ENCODE results near the gene FRAS1.

Gene FRAS1

GRCh38 chr4:78379991-78380729 lies 323.0 kb downstream of the FRAS1 start:
- DNase-seq = no peak

GRCh38 chr4:78386679-78387078 lies 329.6 kb downstream of the FRAS1 start:
- DNase-seq = no peak

GRCh38 chr4:78395642-78396041 lies 338.5 kb downstream of the FRAS1 start:
- no peak for DNase-seq

- DNase-seq = no peak
Measured at GRCh38 chr4:78396613-78397291, 339.6 kb downstream of the FRAS1 start.

- no peak for DNase-seq
Measured at GRCh38 chr4:78397292-78397630, 340.1 kb downstream of the FRAS1 start.

- peak; percentile 28 for DNase-seq
Measured at GRCh38 chr4:78409612-78410202, 352.6 kb downstream of the FRAS1 start.

- DNase-seq = no peak
Measured at GRCh38 chr4:78410225-78410624, 353.1 kb downstream of the FRAS1 start.

GRCh38 chr4:78410676-78411075 lies 353.6 kb downstream of the FRAS1 start:
- no peak for DNase-seq

GRCh38 chr4:78414116-78414515 lies 357.0 kb downstream of the FRAS1 start:
- DNase-seq = no peak

- DNase-seq = peak; percentile 3
Measured at GRCh38 chr4:78417603-78418002, 360.5 kb downstream of the FRAS1 start.

- no peak for DNase-seq
Measured at GRCh38 chr4:78418406-78418805, 361.3 kb downstream of the FRAS1 start.

GRCh38 chr4:78423790-78424189 lies 366.7 kb downstream of the FRAS1 start:
- DNase-seq = no peak

- DNase-seq = no peak
Measured at GRCh38 chr4:78424461-78424860, 367.3 kb downstream of the FRAS1 start.

GRCh38 chr4:78426972-78427371 lies 369.8 kb downstream of the FRAS1 start:
- DNase-seq = no peak

- no peak for DNase-seq
Measured at GRCh38 chr4:78428996-78429395, 371.9 kb downstream of the FRAS1 start.

GRCh38 chr4:78432896-78433295 lies 375.8 kb downstream of the FRAS1 start:
- DNase-seq = no peak

GRCh38 chr4:78437608-78438088 lies 380.5 kb downstream of the FRAS1 start:
- DNase-seq = no peak

GRCh38 chr4:78439328-78439727 lies 382.2 kb downstream of the FRAS1 start:
- DNase-seq = no peak

GRCh38 chr4:78441756-78442155 lies 384.6 kb downstream of the FRAS1 start:
- DNase-seq = peak; percentile 82

GRCh38 chr4:78446619-78447018 lies 389.5 kb downstream of the FRAS1 start:
- DNase-seq = no peak

- no peak for DNase-seq
Measured at GRCh38 chr4:78451407-78451806, 394.3 kb downstream of the FRAS1 start.

- no peak for DNase-seq
Measured at GRCh38 chr4:78454016-78454415, 396.9 kb downstream of the FRAS1 start.

- no peak for DNase-seq
Measured at GRCh38 chr4:78457751-78458150, 400.6 kb downstream of the FRAS1 start.

GRCh38 chr4:78459327-78459726 lies 402.2 kb downstream of the FRAS1 start:
- no peak for DNase-seq

Measured in NCI-H146 (cell line).